HEK293T (cell line): ENCODE data around the gene CEP19.

Experiments
- ARNT ChIP-seq: fragments of 450-650 bp; IDR thresholded peaks from 2 replicates; pipeline ENCODE4 v1.6.1; 2017; ENCODE audit warnings: mild to moderate bottlenecking
- BHLHE40 ChIP-seq: fragments of 450-650 bp; IDR thresholded peaks from 2 replicates; pipeline ENCODE4 v1.6.1; 2016; ENCODE audit warnings: mild to moderate bottlenecking, moderate library complexity, borderline replicate concordance
- FOXA1 ChIP-seq: fragments of 450-650 bp; IDR thresholded peaks from 2 replicates; pipeline ENCODE4 v1.6.1; 2016; ENCODE audit warnings: mild to moderate bottlenecking
- FOXK2 ChIP-seq: fragments of 450-650 bp; IDR thresholded peaks from 2 replicates; pipeline ENCODE4 v1.6.1; 2016; ENCODE audit warnings: mild to moderate bottlenecking
- FOXM1 ChIP-seq: fragments of 450-650 bp; IDR thresholded peaks from 2 replicates; pipeline ENCODE4 v1.6.1; 2017; ENCODE audit warnings: mild to moderate bottlenecking, borderline replicate concordance
- HDGF ChIP-seq: fragments of 450-650 bp; IDR thresholded peaks from 2 replicates; pipeline ENCODE4 v1.6.1; 2017; ENCODE audit warnings: antibody characterized with exemption, borderline replicate concordance
- L3MBTL2 ChIP-seq: fragments of 450-650 bp; conservative IDR thresholded peaks from 2 replicates; pipeline ENCODE4 v1.6.1; 2016; ENCODE audit warnings: mild to moderate bottlenecking
- NFRKB ChIP-seq: fragments of 450-650 bp; IDR thresholded peaks from 2 replicates; pipeline ENCODE4 v1.6.1; 2016; ENCODE audit warnings: mild to moderate bottlenecking, moderate library complexity
- SP1 ChIP-seq: fragments of 450-650 bp; IDR thresholded peaks from 2 replicates; pipeline ENCODE4 v1.6.1; 2017
- TARDBP ChIP-seq: fragments of 450-650 bp; IDR thresholded peaks from 2 replicates; pipeline ENCODE4 v1.6.1; 2016

DNA sequence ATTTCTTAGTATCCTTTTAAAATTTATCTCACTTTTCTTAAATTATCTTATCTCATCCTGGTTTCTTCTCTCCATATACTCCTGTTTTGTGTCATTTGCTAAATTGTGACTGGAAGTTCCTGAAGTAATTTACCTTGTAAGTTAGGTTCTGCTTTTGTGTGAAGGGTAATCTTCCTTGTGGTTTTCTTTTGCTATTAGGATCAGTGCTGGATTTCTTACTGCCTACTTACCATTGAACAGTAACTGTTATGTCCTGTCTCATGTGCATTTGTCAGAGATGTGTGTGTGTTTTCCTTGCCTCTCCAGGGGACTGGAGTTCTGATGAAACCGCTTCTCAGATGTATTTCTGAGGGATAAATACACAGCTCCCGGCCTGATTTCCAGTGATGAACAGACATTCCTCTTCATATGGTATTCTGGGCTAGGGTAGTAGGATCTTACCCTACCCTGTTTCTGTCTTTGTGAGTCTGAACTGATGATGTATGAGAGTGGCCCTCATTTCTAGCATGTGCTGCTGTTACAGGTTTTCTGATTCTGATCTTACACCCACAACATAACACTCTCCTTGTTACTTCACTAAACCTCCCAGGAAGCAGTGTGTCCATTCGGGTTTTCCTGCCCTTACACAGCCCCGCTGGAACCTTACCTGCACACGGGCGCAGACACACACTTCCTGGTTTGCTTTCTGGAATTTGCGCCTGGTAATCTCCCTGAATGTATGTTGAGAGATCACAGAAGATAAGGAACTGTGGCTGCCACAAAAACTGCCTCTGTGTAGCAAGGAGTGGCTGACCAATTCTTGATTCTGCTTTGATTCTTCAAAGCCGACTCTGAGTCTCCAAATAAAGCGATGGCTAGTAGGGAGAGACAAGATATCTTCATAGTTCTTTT, 42.3 kb upstream of the CEP19 start:
- TF ChIP-seq NFRKB (no peak), FOXM1 (no peak), L3MBTL2 (no peak), SP1 (no peak), FOXA1 (no peak), FOXK2 (no peak), TARDBP (no peak), HDGF (no peak), ARNT (no peak), BHLHE40 (no peak)
